SKM-1 (cell line): ENCODE data around the gene MLX.
"Not testable (repeated sequence)": the region's sequence is repeated elsewhere in the genome, so short reads cannot be mapped to it uniquely, and the experiment has no call there.

Experiments
- DNase-seq: peaks from one replicate; lab custom pipeline; 2025; ENCODE audit not compliant: unreplicated experiment; lab: John Stamatoyannopoulos, UW

The MLX gene

GRCh38 chr17:42578282-42578869 is 11.5 kb downstream of the MLX start:
- DNase-seq, result peak; percentile 59

GRCh38 chr17:42579794-42580551 is 13.1 kb downstream of the MLX start:
- no peak for DNase-seq

- DNase-seq, result no peak
Measured at GRCh38 chr17:42581744-42582270, 14.9 kb downstream of the MLX start.

- peak; percentile 18 for DNase-seq
Measured at GRCh38 chr17:42584880-42585279, 18.0 kb downstream of the MLX start.

- no peak for DNase-seq
Measured at GRCh38 chr17:42585353-42585752, 18.5 kb downstream of the MLX start.

GRCh38 chr17:42586514-42587230 is 19.8 kb downstream of the MLX start:
- DNase-seq, result no peak

GRCh38 chr17:42590886-42591285 is 24.0 kb downstream of the MLX start:
- DNase-seq, result no peak

- DNase-seq, result no peak
Measured at GRCh38 chr17:42591411-42591810, 24.5 kb downstream of the MLX start.

GRCh38 chr17:42596386-42596785 is 29.5 kb downstream of the MLX start:
- DNase-seq, result no peak

GRCh38 chr17:42598905-42599304 is 32.0 kb downstream of the MLX start:
- no peak for DNase-seq

GRCh38 chr17:42603318-42603717 is 36.4 kb downstream of the MLX start:
- DNase-seq, result no peak

GRCh38 chr17:42607769-42608168 is 40.9 kb downstream of the MLX start:
- DNase-seq, result no peak

- no peak for DNase-seq
Measured at GRCh38 chr17:42608305-42609181, 41.6 kb downstream of the MLX start.

- peak; percentile 98 for DNase-seq
Measured at GRCh38 chr17:42609182-42609813, 42.4 kb downstream of the MLX start, which contains the start of the genes RETREG3 and TUBG1. Gene RETREG3, minus strand, starts transcription at chr17:42609374. Its CDS starts 50 bp downstream, at chr17:42609324. Gene TUBG1, plus strand, starts transcription at chr17:42609683. Its CDS starts 55 bp downstream, at chr17:42609738.

GRCh38 chr17:42609814-42610801 is 43.2 kb downstream of the MLX start:
- DNase-seq, result not testable (repeated sequence)

- DNase-seq, result no peak
Measured at GRCh38 chr17:42612013-42612412, 45.1 kb downstream of the MLX start.

- DNase-seq, result no peak
Measured at GRCh38 chr17:42613699-42614295, 46.9 kb downstream of the MLX start.

- no peak for DNase-seq
Measured at GRCh38 chr17:42617956-42618431, 51.1 kb downstream of the MLX start.
